GM19239 (cell line): ENCODE results near the gene SOX6.

Experiments
- DNase-seq: peaks from one replicate; pipeline ENCODE4 v3.0.0; 2011; ENCODE audit warnings: low spot score; ENCODE audit not compliant: insufficient read length
- FAIRE-seq: peaks from 2 replicates; lab custom pipeline; 2011; peaks lifted over from hg19 to GRCh38; lab: Jason Lieb, UNC

Gene SOX6

GRCh38 chr11:16216831-16217230 is 139.5 kb downstream of the SOX6 start:
- DNase-seq, result no peak
- no peak for FAIRE-seq

- DNase-seq (no peak), FAIRE-seq (no peak)
Measured at GRCh38 chr11:16215352-16215751, 141.0 kb downstream of the SOX6 start.

- DNase-seq (no peak), FAIRE-seq (no peak)
Measured at GRCh38 chr11:16211407-16211806, 144.9 kb downstream of the SOX6 start.

- DNase-seq (no peak), FAIRE-seq (no peak)
Measured at GRCh38 chr11:16204261-16204660, 152.1 kb downstream of the SOX6 start.

- FAIRE-seq, result no peak
- DNase-seq, result no peak
Measured at GRCh38 chr11:16195651-16196050, 160.7 kb downstream of the SOX6 start.

DNA sequence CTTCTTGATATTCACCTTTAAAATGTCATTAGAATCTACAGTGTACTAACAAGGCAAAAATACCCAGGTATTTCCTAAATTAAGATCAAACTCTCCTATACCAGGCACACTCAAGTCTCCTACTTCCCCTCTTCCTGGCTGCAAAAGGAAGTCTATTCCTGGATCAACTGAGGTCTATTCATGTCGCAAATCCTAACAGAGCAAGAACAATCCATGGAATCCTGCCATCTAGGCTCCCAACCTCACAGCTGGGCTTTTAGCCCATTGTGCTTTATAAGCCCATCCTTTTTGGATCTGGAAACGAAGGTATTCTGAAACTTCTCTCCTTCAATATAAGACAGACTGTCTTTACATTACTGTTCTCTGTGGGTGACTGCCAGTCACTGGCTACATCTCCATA is 161.8 kb downstream of the SOX6 start:
- FAIRE-seq (no peak), DNase-seq (no peak)

DNA sequence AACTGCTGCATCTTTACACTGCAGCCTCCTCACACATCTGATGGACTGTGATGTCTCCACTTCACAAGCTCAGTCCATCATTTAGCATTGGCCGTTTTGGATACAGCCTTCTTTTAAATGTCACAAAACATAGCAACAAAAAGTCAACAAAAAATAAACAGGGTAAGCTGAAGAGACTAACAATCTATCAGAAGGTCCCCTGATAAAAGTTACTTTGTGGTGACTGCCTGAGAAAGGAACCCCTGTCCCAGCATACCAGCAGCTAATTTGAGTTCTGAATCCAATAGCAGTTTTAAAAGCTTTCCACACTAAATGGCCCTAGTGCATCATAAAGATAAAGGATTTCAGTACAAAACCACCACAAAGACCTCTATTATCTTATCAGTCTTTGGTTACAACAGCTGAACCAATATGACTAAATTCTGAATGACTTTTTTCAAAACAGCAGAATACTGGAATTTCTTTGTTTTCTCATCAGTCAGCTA is 162.4 kb downstream of the SOX6 start:
- FAIRE-seq (no peak), DNase-seq (no peak)

DNA sequence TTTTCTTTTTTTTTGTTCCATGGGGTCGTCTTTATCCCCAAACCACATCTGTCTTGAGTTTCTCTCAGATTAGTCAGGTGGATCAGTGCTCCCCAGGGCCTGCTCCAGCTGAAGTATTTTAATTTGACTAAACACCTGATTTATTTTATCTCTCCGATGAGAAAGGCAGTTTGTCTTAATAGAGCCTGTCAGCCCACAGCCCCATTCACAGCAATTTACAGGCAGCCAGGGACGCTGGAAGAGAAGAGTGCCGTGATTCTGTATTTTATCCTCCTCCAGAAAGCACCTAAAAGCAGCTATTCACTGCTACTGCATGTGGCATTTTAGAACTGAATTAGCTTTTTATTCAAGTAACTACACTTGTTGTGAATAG is 164.5 kb downstream of the SOX6 start:
- DNase-seq (no peak), FAIRE-seq (no peak)

- FAIRE-seq (no peak), DNase-seq (no peak)
Measured at GRCh38 chr11:16191212-16191867, 165.0 kb downstream of the SOX6 start.

DNA sequence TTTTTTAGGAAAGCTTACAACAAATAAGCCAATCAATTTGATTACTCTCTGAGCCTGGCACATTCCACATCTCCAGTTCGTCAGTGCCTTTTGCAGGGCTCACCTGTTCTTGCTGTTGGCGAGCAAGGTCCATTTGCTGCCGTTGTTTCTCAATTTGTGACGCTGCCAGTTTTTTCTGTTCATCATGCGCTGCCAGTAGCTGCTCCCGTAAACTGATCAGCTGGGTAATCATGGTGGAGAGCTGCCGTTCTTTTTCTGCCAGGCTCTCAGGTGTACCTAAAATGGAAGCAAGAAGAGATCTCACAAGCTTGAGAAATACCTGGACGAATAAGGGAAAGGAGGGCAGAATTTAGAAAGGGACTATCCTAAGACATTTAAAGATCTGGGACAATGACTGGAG is 169.7 kb downstream of the SOX6 start:
- DNase-seq (no peak), FAIRE-seq (no peak)

DNA sequence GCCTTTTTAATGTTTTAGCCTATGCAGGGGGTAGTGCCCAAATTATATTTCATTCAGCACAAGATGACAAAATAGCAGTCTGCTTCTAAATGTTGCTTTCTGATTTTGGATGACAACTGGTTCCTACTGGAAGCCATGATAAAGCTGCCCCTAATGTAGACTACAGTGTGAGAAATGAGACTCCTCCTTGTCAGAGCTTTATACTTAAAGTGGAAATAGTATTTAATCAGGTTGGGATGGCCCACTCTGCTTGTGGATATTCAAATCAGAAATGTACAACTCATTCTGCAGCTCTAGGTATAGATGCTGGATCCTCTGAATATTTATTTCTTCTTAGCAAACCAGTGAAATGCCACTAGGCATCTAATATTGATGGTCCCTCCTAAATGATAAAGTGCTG is 171.3 kb downstream of the SOX6 start:
- DNase-seq, result no peak
- FAIRE-seq, result no peak

DNA sequence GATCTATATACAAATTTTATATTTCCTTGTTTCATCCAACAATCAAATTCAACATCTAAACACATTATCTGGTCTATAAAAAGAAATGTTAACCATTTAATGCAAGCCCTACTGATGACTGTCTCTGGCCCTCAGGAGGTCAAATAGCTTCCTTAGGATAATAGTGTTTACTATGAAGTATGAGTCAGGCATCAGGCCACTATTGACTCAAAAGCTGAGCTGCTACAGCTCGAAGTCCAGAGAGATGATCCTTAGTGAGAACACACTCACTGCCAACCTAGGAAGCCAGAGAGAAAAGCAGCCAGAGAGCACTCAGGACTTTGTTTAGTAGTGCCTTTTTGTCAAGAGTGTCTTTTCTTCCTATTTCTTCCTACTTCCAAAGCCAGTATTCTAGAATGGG is 171.8 kb downstream of the SOX6 start:
- FAIRE-seq, result no peak
- no peak for DNase-seq

GRCh38 chr11:16182553-16182952 is 173.8 kb downstream of the SOX6 start:
- DNase-seq, result no peak
- no peak for FAIRE-seq

GRCh38 chr11:16180868-16181267 is 175.5 kb downstream of the SOX6 start:
- DNase-seq (no peak), FAIRE-seq (no peak)

DNA sequence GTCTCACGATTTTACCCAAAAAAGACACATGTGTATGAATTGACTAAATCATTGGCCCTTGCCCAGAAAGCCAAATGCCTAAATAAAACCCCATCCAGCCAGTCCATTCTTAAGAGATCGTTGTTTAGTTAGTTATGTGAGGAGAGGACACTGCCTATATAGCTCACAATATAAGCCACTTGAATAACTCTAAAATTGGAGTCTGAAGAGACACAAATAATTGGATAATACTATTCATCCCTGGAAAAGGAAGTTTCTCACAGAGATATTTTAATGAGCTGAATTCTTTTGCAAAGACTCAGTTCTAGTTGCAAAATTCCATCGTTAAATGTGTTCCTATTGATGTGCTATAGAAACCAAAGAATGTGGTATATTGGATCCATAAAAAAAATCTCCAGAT is 176.7 kb downstream of the SOX6 start:
- FAIRE-seq (no peak), DNase-seq (no peak)

- no peak for FAIRE-seq
- DNase-seq, result no peak
Measured at GRCh38 chr11:16178273-16178672, 178.1 kb downstream of the SOX6 start.

DNA sequence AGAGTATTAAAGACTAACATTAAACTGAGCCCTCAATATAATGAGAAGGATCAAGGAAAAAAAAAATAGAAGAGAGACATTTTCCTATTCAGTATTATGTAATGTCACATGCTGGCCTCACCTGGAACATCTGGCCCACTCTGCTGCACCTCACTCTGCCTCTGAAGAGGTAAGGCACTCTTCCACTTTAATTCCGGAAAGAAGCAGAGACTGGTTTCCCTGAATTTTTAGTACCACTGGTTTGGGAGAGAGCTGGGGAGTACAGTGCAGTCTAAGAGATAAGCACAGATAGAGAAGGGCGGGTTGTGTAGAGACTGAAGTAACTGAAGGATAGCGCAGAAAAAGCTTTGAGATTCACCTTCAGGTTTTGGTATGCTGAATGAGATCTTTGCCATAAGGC is 178.7 kb downstream of the SOX6 start:
- no peak for DNase-seq
- no peak for FAIRE-seq

DNA sequence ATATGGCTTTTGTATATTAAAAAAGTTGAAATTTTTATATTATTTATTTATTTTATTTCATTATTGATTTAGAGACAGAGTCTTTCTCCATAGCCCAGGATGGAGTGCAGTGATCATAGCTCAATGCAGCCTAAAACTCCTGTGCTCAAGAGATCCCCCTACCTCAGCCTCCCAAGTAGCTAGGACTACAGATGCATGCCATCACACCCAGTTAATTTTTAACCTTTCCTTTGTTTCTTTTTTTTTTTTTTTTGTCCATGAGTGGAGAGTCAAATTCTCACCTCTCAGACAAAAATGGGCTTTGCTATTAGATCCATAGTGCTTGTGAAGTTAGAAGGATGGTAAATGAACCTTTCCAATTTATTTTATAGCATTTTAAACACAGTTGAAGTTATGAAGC is 182.5 kb downstream of the SOX6 start:
- FAIRE-seq, result no peak
- DNase-seq, result no peak

DNA sequence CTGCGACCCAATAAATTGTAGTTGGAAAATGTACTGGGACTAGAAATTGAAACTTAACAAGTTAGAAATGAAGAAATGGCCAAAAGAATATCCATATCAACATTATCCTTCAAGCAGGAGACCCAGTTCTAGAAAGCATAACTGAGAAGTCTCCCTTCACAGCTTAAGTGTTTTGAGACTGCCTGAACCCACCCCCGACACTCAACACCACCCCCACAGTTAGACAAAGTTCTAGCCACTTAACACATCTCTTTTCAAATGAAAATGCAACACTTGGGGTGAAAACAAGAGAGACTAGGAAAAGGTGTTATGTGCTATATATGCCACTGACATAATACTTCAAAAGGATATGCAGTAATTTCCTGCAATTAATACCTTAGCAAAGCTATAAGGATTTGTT is 184.5 kb downstream of the SOX6 start:
- no peak for FAIRE-seq

GRCh38 chr11:16169956-16170847 is 186.1 kb downstream of the SOX6 start:
- FAIRE-seq, result no peak
- DNase-seq, result no peak

More for the DNA sequence above, 184.5 kb downstream of the SOX6 start:
- no peak for DNase-seq

DNA sequence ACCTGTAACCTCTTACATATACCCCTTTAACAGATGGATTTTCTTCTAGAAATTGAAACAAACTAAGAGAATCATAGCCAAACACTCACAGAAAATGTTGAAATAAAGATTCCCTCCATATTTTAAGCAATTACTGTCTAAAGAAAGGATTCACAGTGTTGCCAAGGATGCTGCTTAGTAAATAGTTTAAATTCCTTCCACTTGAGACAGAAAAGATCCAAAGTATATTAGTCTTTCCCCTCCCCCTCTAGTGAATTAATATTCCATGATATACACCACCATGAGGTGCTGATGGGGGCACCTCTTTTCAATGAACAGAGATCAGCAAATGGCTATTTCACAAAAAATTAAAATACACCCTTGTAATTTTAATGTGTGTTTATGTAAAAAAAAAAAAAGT is 186.8 kb downstream of the SOX6 start:
- FAIRE-seq (no peak), DNase-seq (no peak)
